ENCODE results near the gene SERTM2. TPM values are rescaled to one million over a fixed set of nuclear protein-coding genes. Genes with fewer than 3 reads are reported as not detected.

SERTM2 gene
- total RNA-seq, 1 donor from 2014 or later: 0.51 TPM

DNA sequence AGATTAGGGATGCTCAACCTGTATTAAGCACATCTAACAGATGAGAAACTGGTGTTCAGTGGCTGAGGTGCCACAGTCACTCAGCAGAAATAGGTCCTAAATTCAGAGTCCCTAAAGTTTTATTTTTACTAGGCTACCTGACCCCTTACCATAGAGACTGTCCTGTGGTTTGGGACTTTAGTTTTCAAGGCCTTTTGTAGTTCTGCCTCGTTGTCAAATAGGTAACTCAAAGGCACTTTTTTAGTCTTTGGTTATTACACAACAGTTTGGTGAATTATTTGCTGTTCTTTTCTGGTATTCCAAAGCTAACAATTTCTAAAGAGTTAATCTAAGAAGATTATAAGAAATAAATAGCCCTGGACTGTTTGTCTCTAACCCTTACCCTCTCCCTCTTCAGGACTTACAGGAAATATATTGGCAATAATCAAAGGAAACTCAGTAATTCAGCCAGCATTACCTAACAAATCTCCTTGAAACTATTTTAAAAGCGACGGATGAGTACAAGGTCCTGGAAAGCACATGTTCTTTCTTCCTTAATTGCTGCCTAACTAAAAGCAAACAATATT is 12.8 kb upstream of the SERTM2 start:
- H4K20me1 ChIP-seq (ENCODE audit: low read depth): no peaks in the 10 kb centered on the region
- no peaks in the 10 kb centered on the region for H3K4me1 Mint-ChIP-seq
- no peaks in the 10 kb centered on the region for H3K9me3 ChIP-seq (ENCODE audit: low read depth)
- no peak overlapping the region for H3K27ac ChIP-seq
- H3K4me1 ChIP-seq: no peaks in the 10 kb centered on the region
- TF ChIP-seq, protein P1, sequence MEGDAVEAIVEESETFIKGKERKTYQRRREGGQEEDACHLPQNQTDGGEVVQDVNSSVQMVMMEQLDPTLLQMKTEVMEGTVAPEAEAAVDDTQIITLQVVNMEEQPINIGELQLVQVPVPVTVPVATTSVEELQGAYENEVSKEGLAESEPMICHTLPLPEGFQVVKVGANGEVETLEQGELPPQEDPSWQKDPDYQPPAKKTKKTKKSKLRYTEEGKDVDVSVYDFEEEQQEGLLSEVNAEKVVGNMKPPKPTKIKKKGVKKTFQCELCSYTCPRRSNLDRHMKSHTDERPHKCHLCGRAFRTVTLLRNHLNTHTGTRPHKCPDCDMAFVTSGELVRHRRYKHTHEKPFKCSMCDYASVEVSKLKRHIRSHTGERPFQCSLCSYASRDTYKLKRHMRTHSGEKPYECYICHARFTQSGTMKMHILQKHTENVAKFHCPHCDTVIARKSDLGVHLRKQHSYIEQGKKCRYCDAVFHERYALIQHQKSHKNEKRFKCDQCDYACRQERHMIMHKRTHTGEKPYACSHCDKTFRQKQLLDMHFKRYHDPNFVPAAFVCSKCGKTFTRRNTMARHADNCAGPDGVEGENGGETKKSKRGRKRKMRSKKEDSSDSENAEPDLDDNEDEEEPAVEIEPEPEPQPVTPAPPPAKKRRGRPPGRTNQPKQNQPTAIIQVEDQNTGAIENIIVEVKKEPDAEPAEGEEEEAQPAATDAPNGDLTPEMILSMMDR (IDR thresholded peaks at IDR 0.05): no peak
- TF ChIP-seq EZH2phosphoT487 (IDR thresholded peaks at IDR 0.05) (no peak), EZH2 (IDR thresholded peaks at IDR 0.05) (no peak)
- no peaks in the 10 kb centered on the region for H3K36me3 Mint-ChIP-seq
- no peaks in the 10 kb centered on the region for H3K9me3 Mint-ChIP-seq
- no peak overlapping the region for H3K4me3 Mint-ChIP-seq
- no peak overlapping the region for H3K27ac Mint-ChIP-seq
- no peaks in the 10 kb centered on the region for H3K27me3 ChIP-seq
- no peak overlapping the region for H3K9ac ChIP-seq
- H3K4me2 ChIP-seq: no peak overlapping the region
- H3F3A ChIP-seq (ENCODE audit: low read depth): no peaks in the 10 kb centered on the region
- H3K79me2 ChIP-seq (ENCODE audit: low read depth): no peaks in the 10 kb centered on the region
- no peaks in the 10 kb centered on the region for H3K27me3 Mint-ChIP-seq (ENCODE audit: insufficient read depth, low read depth)
- H2AFZ ChIP-seq (replicated peaks): no peak overlapping the region
- no peak overlapping the region for H3K4me3 ChIP-seq
- no peaks in the 10 kb centered on the region for H3K36me3 ChIP-seq
- DNase-seq (ENCODE audit: low spot score): no peak

DNA sequence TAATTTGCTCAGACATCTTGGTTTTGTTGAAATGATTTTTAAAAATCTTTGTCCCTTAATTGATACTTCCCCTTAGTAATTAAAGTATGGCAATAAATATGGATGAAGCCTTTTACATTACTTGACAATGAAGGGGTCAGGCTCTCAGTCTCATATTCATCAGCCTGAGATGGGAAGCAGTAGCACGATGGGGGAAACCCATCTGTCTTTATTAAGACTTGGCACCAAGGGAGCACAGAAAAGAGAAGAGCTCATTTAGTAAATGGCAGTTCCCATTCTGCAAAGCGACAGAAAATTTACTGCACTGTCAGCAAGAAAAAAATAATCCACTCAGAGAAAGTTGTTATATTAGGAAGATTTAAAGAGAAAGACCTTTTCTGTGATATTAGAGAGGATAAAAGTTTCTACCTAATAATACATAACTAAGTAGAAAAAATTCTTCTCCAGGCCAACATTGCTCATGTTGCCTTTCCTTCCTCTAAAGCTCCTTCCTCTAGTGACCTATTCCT is 7.9 kb upstream of the SERTM2 start:
- no peak overlapping the region for H3K27ac Mint-ChIP-seq
- no peaks in the 10 kb centered on the region for H4K20me1 ChIP-seq (ENCODE audit: low read depth)
- H2AFZ ChIP-seq (replicated peaks): no peak overlapping the region
- TF ChIP-seq, protein P1 (IDR thresholded peaks at IDR 0.05): no peak
- TF ChIP-seq EZH2 (IDR thresholded peaks at IDR 0.05) (no peak), EZH2phosphoT487 (IDR thresholded peaks at IDR 0.05) (no peak)
- H3K4me3 Mint-ChIP-seq: no peak overlapping the region
- H3K4me2 ChIP-seq: no peak overlapping the region
- no peaks in the 10 kb centered on the region for H3K4me1 ChIP-seq
- no peaks in the 10 kb centered on the region for H3F3A ChIP-seq (ENCODE audit: low read depth)
- H3K27me3 ChIP-seq: no peaks in the 10 kb centered on the region
- no peaks in the 10 kb centered on the region for H3K4me1 Mint-ChIP-seq
- H3K36me3 ChIP-seq: no peaks in the 10 kb centered on the region
- DNase-seq (ENCODE audit: low spot score): no peak
- H3K36me3 Mint-ChIP-seq: no peaks in the 10 kb centered on the region
- no peaks in the 10 kb centered on the region for H3K27me3 Mint-ChIP-seq (ENCODE audit: insufficient read depth, low read depth)
- no peak overlapping the region for H3K27ac ChIP-seq
- H3K4me3 ChIP-seq: no peak overlapping the region
- no peaks in the 10 kb centered on the region for H3K79me2 ChIP-seq (ENCODE audit: low read depth)
- no peaks in the 10 kb centered on the region for H3K9me3 ChIP-seq (ENCODE audit: low read depth)
- no peaks in the 10 kb centered on the region for H3K9me3 Mint-ChIP-seq
- H3K9ac ChIP-seq: no peak overlapping the region

DNA sequence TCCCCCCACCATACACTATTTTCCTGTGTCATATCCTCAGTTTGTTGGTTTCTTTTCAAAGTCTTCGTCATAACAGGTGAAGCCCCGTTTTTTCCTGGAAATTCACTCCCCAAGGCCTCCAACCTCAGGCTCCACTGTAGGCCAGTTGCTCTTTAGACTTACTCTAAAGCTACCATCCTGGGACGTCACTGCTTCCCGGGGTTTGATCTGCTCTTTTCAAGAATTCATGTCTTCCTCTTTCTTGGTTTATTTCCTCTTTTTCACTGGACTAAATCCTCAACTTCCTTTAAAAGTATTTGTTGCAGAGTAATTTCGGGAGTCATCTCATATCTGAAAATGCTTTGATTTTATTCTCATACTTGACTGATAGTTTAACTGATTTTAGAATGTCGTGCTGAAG is 6.5 kb upstream of the SERTM2 start:
- TF ChIP-seq EZH2phosphoT487 (IDR thresholded peaks at IDR 0.05) (no peak), EZH2 (IDR thresholded peaks at IDR 0.05) (no peak)
- TF ChIP-seq, protein P1 (IDR thresholded peaks at IDR 0.05): no peak
- Histone ChIP-seq H3K4me3 (no peak overlapping the region), H3K9ac (no peak overlapping the region), H3K27ac (no peak overlapping the region), H3K9me3 (ENCODE audit: low read depth) (no peaks in the 10 kb centered on the region), H2AFZ (replicated peaks) (peak overlapping the region; percentile 54), H4K20me1 (ENCODE audit: low read depth) (no peaks in the 10 kb centered on the region), H3K4me1 (no peaks in the 10 kb centered on the region), H3K27me3 (no peaks in the 10 kb centered on the region), H3F3A (ENCODE audit: low read depth) (no peaks in the 10 kb centered on the region), H3K79me2 (ENCODE audit: low read depth) (no peaks in the 10 kb centered on the region), H3K36me3 (no peaks in the 10 kb centered on the region), H3K4me2 (no peak overlapping the region)
- Mint-ChIP-seq H3K4me1 (no peaks in the 10 kb centered on the region), H3K36me3 (no peaks in the 10 kb centered on the region), H3K9me3 (no peaks in the 10 kb centered on the region), H3K27me3 (ENCODE audit: insufficient read depth, low read depth) (no peaks in the 10 kb centered on the region), H3K4me3 (no peak overlapping the region), H3K27ac (no peak overlapping the region)
- DNase-seq (ENCODE audit: low spot score): no peak
